ENCODE measurements around the gene DERA.

DNA sequence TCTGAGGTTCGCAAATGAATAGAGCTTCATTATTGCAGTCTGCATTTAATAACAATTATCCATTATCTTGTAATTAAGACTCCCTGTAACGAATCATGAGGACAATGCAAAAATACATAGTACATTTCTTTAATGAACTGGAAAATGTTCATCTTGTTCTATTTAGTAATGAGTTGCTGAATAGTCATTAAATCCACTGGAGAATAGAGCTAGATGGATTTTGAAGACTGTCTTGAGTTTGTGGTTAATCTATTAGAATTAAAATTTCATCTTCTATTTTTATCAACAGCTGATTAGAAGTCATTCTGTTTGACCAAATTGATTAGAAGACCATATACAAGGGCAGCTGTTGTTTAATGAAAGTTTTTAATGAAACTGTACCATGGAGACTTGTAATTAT is 107.2 kb downstream of the DERA start:
- TF ChIP-seq TAF1 (IDR thresholded peaks at IDR 0.05; ENCODE audit: control insufficient read depth, extremely low read depth, insufficient read depth, low read length, severe bottlenecking) (no peak), ZNF274 (IDR thresholded peaks at IDR 0.05; ENCODE audit: borderline replicate concordance, low read depth, low read length) (no peak), ZNF639 (CRISPR knock-in tag; conservative IDR thresholded peaks at IDR 0.05 in 1 of 2, IDR thresholded peaks at IDR 0.05 in 1 of 2) (no peak), PTRF (tag; IDR thresholded peaks at IDR 0.05) (no peak), CTCF (IDR thresholded peaks at IDR 0.05 in 2 of 3, conservative IDR thresholded peaks at IDR 0.05 in 1 of 3; ENCODE audit: insufficient read depth in 2 of 3, low read depth in 1 of 3, low read length in 3 of 3) (no peak), ZNF512 (tag; IDR thresholded peaks at IDR 0.05) (no peak), SIN3A (IDR thresholded peaks at IDR 0.05; ENCODE audit: borderline replicate concordance in 2 of 2, control insufficient read depth in 1 of 2, low read depth in 2 of 2, low read length in 2 of 2) (no peak), MAX (CRISPR knock-in tag; IDR thresholded peaks at IDR 0.05) (no peak), SAP30 (IDR thresholded peaks at IDR 0.05; ENCODE audit: borderline replicate concordance, insufficient read depth, low read depth, low read length, poor library complexity, severe bottlenecking) (no peak), BHLHE40 (IDR thresholded peaks at IDR 0.05; ENCODE audit: low read length) (no peak)
- TF ChIP-seq, protein P1, sequence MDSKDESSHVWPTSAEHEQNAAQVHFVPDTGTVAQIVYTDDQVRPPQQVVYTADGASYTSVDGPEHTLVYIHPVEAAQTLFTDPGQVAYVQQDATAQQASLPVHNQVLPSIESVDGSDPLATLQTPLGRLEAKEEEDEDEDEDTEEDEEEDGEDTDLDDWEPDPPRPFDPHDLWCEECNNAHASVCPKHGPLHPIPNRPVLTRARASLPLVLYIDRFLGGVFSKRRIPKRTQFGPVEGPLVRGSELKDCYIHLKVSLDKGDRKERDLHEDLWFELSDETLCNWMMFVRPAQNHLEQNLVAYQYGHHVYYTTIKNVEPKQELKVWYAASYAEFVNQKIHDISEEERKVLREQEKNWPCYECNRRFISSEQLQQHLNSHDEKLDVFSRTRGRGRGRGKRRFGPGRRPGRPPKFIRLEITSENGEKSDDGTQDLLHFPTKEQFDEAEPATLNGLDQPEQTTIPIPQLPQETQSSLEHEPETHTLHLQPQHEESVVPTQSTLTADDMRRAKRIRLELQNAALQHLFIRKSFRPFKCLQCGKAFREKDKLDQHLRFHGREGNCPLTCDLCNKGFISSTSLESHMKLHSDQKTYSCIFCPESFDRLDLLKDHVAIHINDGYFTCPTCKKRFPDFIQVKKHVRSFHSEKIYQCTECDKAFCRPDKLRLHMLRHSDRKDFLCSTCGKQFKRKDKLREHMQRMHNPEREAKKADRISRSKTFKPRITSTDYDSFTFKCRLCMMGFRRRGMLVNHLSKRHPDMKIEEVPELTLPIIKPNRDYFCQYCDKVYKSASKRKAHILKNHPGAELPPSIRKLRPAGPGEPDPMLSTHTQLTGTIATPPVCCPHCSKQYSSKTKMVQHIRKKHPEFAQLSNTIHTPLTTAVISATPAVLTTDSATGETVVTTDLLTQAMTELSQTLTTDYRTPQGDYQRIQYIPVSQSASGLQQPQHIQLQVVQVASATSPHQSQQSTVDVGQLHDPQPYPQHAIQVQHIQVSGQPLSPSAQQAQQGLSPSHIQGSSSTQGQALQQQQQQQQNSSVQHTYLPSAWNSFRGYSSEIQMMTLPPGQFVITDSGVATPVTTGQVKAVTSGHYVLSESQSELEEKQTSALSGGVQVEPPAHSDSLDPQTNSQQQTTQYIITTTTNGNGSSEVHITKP (IDR thresholded peaks at IDR 0.05; ENCODE audit: partially characterized antibody): no peak

Data from K562 (cell line).